Measurements from ENCODE around the gene RGP1.

Gene RGP1

GRCh38 chr9:35723426-35723825 is 25.7 kb upstream of the RGP1 start:
- no peak for DNase-seq (ENCODE audit: low spot score)

DNA sequence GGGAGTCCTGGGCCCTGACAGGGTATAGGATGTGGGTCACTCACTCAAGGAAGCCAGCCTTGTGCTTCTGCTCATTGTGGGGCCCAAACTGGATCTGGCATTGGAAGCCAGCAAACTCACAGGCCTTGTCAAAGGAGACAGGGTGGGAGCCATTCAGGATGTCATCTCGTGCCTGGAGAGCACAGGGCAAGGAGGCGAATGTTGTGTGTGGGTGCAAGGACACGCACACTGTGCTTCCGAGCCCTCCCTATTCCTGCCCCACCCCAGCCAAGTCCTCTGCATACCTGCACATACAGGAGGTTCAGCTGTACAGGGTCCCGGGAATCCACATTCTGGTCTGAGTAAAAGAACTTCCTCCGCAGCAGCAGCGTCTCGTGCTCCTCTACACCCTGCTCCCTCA is 25.2 kb upstream of the RGP1 start:
- DNase-seq (ENCODE audit: low spot score), result no peak

- DNase-seq (ENCODE audit: low spot score), result no peak
Observed at GRCh38 chr9:35725362-35725761, 23.7 kb upstream of the RGP1 start.

- peak; percentile 59 for DNase-seq (ENCODE audit: low spot score)
Observed at GRCh38 chr9:35726931-35727330, 22.2 kb upstream of the RGP1 start.

DNA sequence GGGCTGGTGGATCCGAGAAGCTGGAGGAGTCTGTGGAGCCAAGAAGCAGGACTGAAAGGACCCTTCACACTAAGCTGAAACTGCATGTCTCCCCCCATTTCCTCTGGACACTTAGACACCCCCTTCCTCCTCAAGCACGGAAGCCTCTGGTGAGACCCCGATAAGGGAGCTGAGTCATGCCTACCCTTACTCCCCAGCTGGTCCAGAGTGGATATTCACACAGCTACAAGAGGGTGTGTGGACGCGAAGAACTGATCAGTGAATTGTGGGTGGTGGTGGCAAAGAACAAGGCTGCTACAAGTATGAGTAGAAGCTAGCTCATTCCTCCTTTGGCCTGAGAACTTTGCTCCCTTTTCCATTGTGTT is 21.4 kb upstream of the RGP1 start:
- DNase-seq (ENCODE audit: low spot score), result no peak

- DNase-seq (ENCODE audit: low spot score), result no peak
Observed at GRCh38 chr9:35728041-35728971, 20.8 kb upstream of the RGP1 start.

- DNase-seq (ENCODE audit: low spot score), result no peak
Observed at GRCh38 chr9:35729101-35729500, 20.0 kb upstream of the RGP1 start.

- peak; percentile 62 for DNase-seq (ENCODE audit: low spot score)
Observed at GRCh38 chr9:35729700-35730485, 19.2 kb upstream of the RGP1 start.

- DNase-seq (ENCODE audit: low spot score), result no peak
Observed at GRCh38 chr9:35730486-35730854, 18.6 kb upstream of the RGP1 start.

- DNase-seq (ENCODE audit: low spot score), result no peak
Observed at GRCh38 chr9:35731415-35732184, 17.5 kb upstream of the RGP1 start.

DNA sequence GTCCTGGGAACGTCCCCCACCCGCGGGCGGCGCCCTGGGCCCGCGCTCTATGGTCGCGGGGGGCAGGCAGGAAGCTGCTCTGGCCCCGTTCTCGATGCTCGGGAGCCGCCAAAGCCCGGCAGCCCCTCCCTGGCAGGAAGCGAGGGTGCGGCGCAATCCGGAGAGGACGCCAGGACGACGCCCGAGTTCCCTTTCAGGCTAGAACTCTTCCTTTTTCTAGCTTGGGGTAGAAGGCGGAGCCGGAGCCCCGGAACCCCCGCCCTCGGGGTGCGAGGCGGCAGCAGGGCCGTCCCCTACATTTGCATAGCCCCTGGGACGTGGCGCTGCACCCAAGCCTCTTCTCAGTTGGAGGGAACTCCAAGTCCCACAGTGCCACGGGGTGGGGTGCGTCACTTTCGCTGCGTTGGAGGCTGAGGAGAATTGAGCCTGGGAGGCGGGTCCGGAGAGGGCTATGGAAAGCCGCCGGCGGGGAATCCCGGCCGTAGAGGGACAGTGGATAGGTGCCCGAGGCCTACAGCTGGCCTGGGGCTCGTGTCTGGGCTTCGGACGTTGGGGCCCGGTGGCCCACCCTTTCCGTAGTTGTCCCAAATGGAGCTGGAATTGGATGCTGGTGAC is 16.8 kb upstream of the RGP1 start, which contains the start of the genes CREB3 and TLN1:
CREB3 (plus strand) TSS at position 482 of the 615 bp plus-strand sequence; CDS start at position 589, 107 bp downstream.
TLN1 (minus strand) TSS at position 11 of the 615 bp plus-strand sequence. CDS start 6,501 bp downstream, outside the sequence.
- DNase-seq (ENCODE audit: low spot score), result peak; percentile 99

DNA sequence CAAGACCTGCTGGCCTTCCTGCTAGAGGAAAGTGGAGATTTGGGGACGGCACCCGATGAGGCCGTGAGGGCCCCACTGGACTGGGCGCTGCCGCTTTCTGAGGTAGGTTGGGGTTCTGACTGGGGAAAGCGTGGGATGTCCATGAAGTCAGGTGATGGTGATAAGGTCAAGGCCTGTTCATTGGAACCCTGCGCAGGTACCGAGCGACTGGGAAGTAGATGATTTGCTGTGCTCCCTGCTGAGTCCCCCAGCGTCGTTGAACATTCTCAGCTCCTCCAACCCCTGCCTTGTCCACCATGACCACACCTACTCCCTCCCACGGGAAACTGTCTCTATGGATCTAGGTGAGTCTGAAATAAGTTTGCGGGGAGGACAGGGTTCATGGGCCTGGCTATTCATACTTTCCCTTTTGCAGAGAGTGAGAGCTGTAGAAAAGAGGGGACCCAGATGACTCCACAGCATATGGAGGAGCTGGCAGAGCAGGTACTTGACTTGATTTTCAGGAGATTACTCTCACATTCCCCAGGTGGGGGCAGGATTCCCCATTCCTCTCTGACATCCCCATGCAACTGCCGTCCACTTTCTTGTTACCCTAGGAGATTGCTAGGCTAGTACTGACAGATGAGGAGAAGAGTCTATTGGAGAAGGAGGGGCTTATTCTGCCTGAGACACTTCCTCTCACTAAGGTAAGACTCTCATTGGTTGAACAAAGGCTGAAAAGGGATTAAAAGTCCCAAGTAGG is 16.1 kb upstream of the RGP1 start:
- peak; percentile 60 for DNase-seq (ENCODE audit: low spot score)

GRCh38 chr9:35734096-35734495 is 15.0 kb upstream of the RGP1 start:
- DNase-seq (ENCODE audit: low spot score), result no peak

DNA sequence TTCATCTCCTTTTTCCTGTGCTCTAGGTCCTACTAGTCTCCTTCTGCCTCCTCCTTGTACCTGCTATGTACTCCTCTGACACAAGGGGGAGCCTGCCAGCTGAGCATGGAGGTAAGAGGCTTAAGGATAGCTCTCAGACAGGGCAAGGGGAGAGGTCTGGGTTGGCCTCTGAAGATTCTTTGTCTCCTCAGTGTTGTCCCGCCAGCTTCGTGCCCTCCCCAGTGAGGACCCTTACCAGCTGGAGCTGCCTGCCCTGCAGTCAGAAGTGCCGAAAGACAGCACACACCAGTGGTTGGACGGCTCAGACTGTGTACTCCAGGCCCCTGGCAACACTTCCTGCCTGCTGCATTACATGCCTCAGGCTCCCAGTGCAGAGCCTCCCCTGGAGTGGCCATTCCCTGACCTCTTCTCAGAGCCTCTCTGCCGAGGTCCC is 12.9 kb upstream of the RGP1 start:
- DNase-seq (ENCODE audit: low spot score), result peak; percentile 76

GRCh38 chr9:35737143-35737542 is 11.9 kb upstream of the RGP1 start:
- no peak for DNase-seq (ENCODE audit: low spot score)

GRCh38 chr9:35738186-35738585 is 10.9 kb upstream of the RGP1 start:
- DNase-seq (ENCODE audit: low spot score), result no peak

DNA sequence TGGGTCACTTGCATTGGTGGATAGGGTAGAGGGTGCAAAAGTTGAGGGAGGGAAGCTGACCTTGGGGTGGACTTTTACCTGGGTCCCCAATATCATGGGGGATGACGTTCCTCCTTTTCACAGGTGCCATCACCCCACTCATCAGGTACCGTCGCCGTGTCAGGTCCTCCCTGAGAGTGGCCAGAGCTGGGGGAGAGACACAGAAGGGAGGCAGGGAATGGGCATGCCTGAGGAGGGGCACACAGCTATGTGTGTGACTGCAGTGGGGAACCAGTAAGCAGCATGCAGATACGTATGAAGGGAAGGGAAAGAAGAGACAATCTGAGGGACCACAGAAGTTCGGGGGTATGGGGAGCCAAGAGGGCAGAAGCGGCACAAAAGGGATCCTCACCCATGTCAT is 10.2 kb upstream of the RGP1 start:
- DNase-seq (ENCODE audit: low spot score), result no peak

- DNase-seq (ENCODE audit: low spot score), result no peak
Observed at GRCh38 chr9:35740243-35740642, 8.8 kb upstream of the RGP1 start.

DNA sequence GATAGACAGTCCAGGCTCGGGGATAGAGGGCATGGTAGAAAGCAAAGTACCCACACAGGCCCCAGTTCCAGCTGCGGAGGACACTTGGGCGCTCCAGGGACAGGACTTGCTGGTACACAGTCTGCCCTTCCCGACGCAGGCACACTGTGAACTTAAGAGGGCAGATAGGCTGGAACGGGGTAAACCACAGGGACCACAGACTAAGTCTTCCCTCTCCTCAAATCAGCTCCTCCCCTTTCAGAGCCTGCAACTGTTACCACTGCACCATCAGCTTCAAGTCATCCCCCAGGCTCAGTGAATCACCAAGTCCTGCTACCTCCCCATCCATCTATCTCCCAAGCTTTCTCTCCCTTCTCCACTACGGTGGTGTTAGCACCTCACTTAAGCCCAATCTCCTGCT is 7.3 kb upstream of the RGP1 start:
- DNase-seq (ENCODE audit: low spot score), result no peak

DNA sequence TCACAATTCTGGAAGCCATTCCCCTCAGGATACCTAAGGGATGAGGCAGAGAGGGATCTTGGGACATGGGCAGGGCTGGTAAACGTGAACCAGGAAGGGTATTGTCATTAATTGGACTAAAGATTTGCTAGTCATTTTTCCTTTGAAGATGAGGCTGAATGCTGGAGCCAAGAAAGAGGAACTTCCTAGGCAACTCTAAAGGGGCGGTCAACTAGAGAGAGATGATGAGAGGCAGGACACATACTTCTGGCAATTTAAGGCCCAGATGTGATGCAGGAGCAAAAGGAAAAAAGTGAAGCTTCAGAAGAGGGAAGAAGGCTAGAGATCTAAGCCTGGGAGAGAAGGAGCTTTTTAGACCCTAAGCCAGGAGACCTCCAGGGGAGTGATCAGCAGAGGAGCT is 5.6 kb upstream of the RGP1 start:
- DNase-seq (ENCODE audit: low spot score), result no peak
